ENCODE results near the gene CYTL1. TPM values are rescaled to one million over a fixed set of nuclear protein-coding genes. Genes with fewer than 3 reads are reported as not detected.

Gene CYTL1
- 0.12 TPM in 1 of 2 replicates, not detected in the other for total RNA-seq

GRCh38 chr4:5019274-5019673 lies at the start of gene CYTL1:
TSS of gene CYTL1 (minus strand) at chr4:5019458. CDS start at chr4:5019445, 13 bp downstream.

GRCh38 chr4:5051278-5052203 lies 32.3 kb upstream of the CYTL1 start, which contains the start of gene STK32B:
TSS of gene STK32B (plus strand) at chr4:5051480.

Other genes with a start within 250 kb of the CYTL1 start
- gene MSX1, start 159.8 kb downstream of the CYTL1 start, total RNA-seq: 18.1 and 26.1 TPM in 2 replicates
- 0.50 and 1.1 TPM in 2 replicates for gene STK32B, start 32.0 kb upstream of the CYTL1 start, total RNA-seq

Data from uterine smooth muscle cell (primary cell).